ENCODE data around the gene NPDC1.

NPDC1 gene

GRCh38 chr9:137056739-137057415 is 10.9 kb upstream of the NPDC1 start:
- WGBS (ENCODE audit: insufficient coverage), result 94% methylated on average over 15 of the region's 17 CpGs
- no peak for DNase-seq
- ChIA-PET CTCF (interaction anchor here (1.5 to 7.8 kb wide), 2 partner anchors 10 to 11 kb away, joined by 9 to 76 read pairs; partner anchors contain the start of gene SAPCD2), POLR2A (interaction anchor here (0.6 kb wide), 1 partner anchor 240 kb away, joined by 3 read pairs; no protein-coding TSS in a partner anchor)
- no peak overlapping the region for H3K4me3 ChIP-seq (ENCODE audit: control insufficient read depth in 1 of 7, extremely low read depth in 1 of 7, insufficient read depth in 4 of 7, low read depth in 2 of 7, low read length in 6 of 7)
- H3K4me1 ChIP-seq (ENCODE audit: control extremely low read depth in 1 of 4, control insufficient read depth in 4 of 4, insufficient read depth in 4 of 4, low read length in 3 of 4), result peaks cover 0 to 35% (median 21%) of the 10 kb centered on the region in 4 experiments
- no peak overlapping the region for H3K27ac ChIP-seq (ENCODE audit: insufficient read depth in 1 of 2, low read depth in 1 of 2, low read length in 2 of 2, poor library complexity in 1 of 2, severe bottlenecking in 2 of 2)
- H3K27me3 ChIP-seq (replicated peaks in 2 of 5; ENCODE audit: control insufficient read depth in 4 of 5, insufficient read depth in 5 of 5, low read length in 4 of 5), result peaks cover 0 to 44% (median 17%) of the 10 kb centered on the region in 5 experiments
- H3K9me3 ChIP-seq (ENCODE audit: control extremely low read depth in 1 of 5, control insufficient read depth in 4 of 5, insufficient read depth in 2 of 5, low read depth in 1 of 5, low read length in 4 of 5), result no peaks in the 10 kb centered on the region
- H3K36me3 ChIP-seq (ENCODE audit: control insufficient read depth in 4 of 4, insufficient read depth in 4 of 4, low read length in 3 of 4), result no peaks in the 10 kb centered on the region

GRCh38 chr9:137055385-137056364 is 9.7 kb upstream of the NPDC1 start:
- Histone ChIP-seq H3K27me3 (replicated peaks in 2 of 5; ENCODE audit: control insufficient read depth in 4 of 5, insufficient read depth in 5 of 5, low read length in 4 of 5) (peaks cover 0 to 55% (median 18%) of the 10 kb centered on the region in 5 experiments), H3K27ac (ENCODE audit: insufficient read depth in 1 of 2, low read depth in 1 of 2, low read length in 2 of 2, poor library complexity in 1 of 2, severe bottlenecking in 2 of 2) (no peak overlapping the region), H3K36me3 (ENCODE audit: control insufficient read depth in 4 of 4, insufficient read depth in 4 of 4, low read length in 3 of 4) (no peaks in the 10 kb centered on the region), H3K4me1 (ENCODE audit: control extremely low read depth in 1 of 4, control insufficient read depth in 4 of 4, insufficient read depth in 4 of 4, low read length in 3 of 4) (peaks cover 0 to 33% (median 21%) of the 10 kb centered on the region in 4 experiments), H3K4me3 (ENCODE audit: control insufficient read depth in 1 of 7, extremely low read depth in 1 of 7, insufficient read depth in 4 of 7, low read depth in 2 of 7, low read length in 6 of 7) (no peak overlapping the region), H3K9me3 (ENCODE audit: control extremely low read depth in 1 of 5, control insufficient read depth in 4 of 5, insufficient read depth in 2 of 5, low read depth in 1 of 5, low read length in 4 of 5) (no peaks in the 10 kb centered on the region)
- ChIA-PET CTCF (interaction anchor here (0.7 to 7.8 kb wide), 4 partner anchors 9 to 26 kb away, joined by 4 to 76 read pairs (median 7); partner anchors contain the start of gene SAPCD2), POLR2A (no interaction called here)
- DNase-seq, result no peak
- 80% methylated on average over 22 of the region's 28 CpGs for WGBS (ENCODE audit: insufficient coverage)

- Histone ChIP-seq H3K36me3 (ENCODE audit: control insufficient read depth in 4 of 4, insufficient read depth in 4 of 4, low read length in 3 of 4) (no peaks in the 10 kb centered on the region), H3K9me3 (ENCODE audit: control extremely low read depth in 1 of 5, control insufficient read depth in 4 of 5, insufficient read depth in 2 of 5, low read depth in 1 of 5, low read length in 4 of 5) (no peaks in the 10 kb centered on the region), H3K27me3 (replicated peaks in 2 of 5; ENCODE audit: control insufficient read depth in 4 of 5, insufficient read depth in 5 of 5, low read length in 4 of 5) (peaks cover 0 to 62% (median 21%) of the 10 kb centered on the region in 5 experiments), H3K4me1 (ENCODE audit: control extremely low read depth in 1 of 4, control insufficient read depth in 4 of 4, insufficient read depth in 4 of 4, low read length in 3 of 4) (peaks cover 0 to 28% (median 21%) of the 10 kb centered on the region in 4 experiments), H3K27ac (ENCODE audit: insufficient read depth in 1 of 2, low read depth in 1 of 2, low read length in 2 of 2, poor library complexity in 1 of 2, severe bottlenecking in 2 of 2) (no peak overlapping the region), H3K4me3 (ENCODE audit: control insufficient read depth in 1 of 7, extremely low read depth in 1 of 7, insufficient read depth in 4 of 7, low read depth in 2 of 7, low read length in 6 of 7) (no peak overlapping the region)
- CTCF ChIA-PET, result interaction anchor here (1.5 to 7.8 kb wide), 2 partner anchors 8 to 13 kb away, joined by 9 to 76 read pairs; partner anchors contain the start of gene SAPCD2
- DNase-seq, result no peak
- POLR2A ChIA-PET, result no interaction called here
- 98% methylated on average over 17 of the region's 17 CpGs for WGBS (ENCODE audit: insufficient coverage)
Observed at GRCh38 chr9:137054932-137055384, 9.0 kb upstream of the NPDC1 start.

GRCh38 chr9:137053944-137054931 is 8.3 kb upstream of the NPDC1 start, which contains the start of gene ENTPD2:
ENTPD2 (minus strand) TSS chr9:137054061; CDS start chr9:137053997, 64 bp downstream.
- peaks cover 0 to 69% (median 22%) of the 10 kb centered on the region in 5 experiments for H3K27me3 ChIP-seq (replicated peaks in 2 of 5; ENCODE audit: control insufficient read depth in 4 of 5, insufficient read depth in 5 of 5, low read length in 4 of 5)
- peak within 1 kb of the TSS in 5 of 7 experiments; percentile 20 to 52 (median 25) for H3K4me3 ChIP-seq (ENCODE audit: control insufficient read depth in 1 of 7, extremely low read depth in 1 of 7, insufficient read depth in 4 of 7, low read depth in 2 of 7, low read length in 6 of 7)
- H3K36me3 ChIP-seq (ENCODE audit: control insufficient read depth in 4 of 4, insufficient read depth in 4 of 4, low read length in 3 of 4), result no peaks in the 10 kb centered on the region
- 22% methylated on average over 61 of the region's 90 CpGs for WGBS (ENCODE audit: insufficient coverage)
- peak in 1 of 3 donors; percentile 18 for DNase-seq
- POLR2A ChIA-PET, result no interaction called here
- CTCF ChIA-PET, result interaction anchor here (7.8 kb wide), 1 partner anchor 14 kb away, joined by 76 read pairs; the partner anchor contains the start of gene SAPCD2
- H3K9me3 ChIP-seq (ENCODE audit: control extremely low read depth in 1 of 5, control insufficient read depth in 4 of 5, insufficient read depth in 2 of 5, low read depth in 1 of 5, low read length in 4 of 5), result no peaks in the 10 kb centered on the region
- peaks cover 0 to 28% (median 23%) of the 10 kb centered on the region in 4 experiments for H3K4me1 ChIP-seq (ENCODE audit: control extremely low read depth in 1 of 4, control insufficient read depth in 4 of 4, insufficient read depth in 4 of 4, low read length in 3 of 4)
- H3K27ac ChIP-seq (ENCODE audit: insufficient read depth in 1 of 2, low read depth in 1 of 2, low read length in 2 of 2, poor library complexity in 1 of 2, severe bottlenecking in 2 of 2), result no peak within 1 kb of the TSS

- H3K4me3 ChIP-seq (ENCODE audit: control insufficient read depth in 1 of 7, extremely low read depth in 1 of 7, insufficient read depth in 4 of 7, low read depth in 2 of 7, low read length in 6 of 7), result peak overlapping the region in 5 of 7 experiments; percentile 20 to 52 (median 25)
- CTCF ChIA-PET, result interaction anchor here (0.5 to 1.9 kb wide), 4 partner anchors 8 to 173 kb away, joined by 3 to 11 read pairs (median 6); no protein-coding TSS in a partner anchor
Observed at GRCh38 chr9:137052998-137053943, 7.3 kb upstream of the NPDC1 start.

More at GRCh38 chr9:137052998-137053943, 7.3 kb upstream of the NPDC1 start:
- Histone ChIP-seq H3K9me3 (ENCODE audit: control extremely low read depth in 1 of 5, control insufficient read depth in 4 of 5, insufficient read depth in 2 of 5, low read depth in 1 of 5, low read length in 4 of 5) (no peaks in the 10 kb centered on the region), H3K27me3 (replicated peaks in 2 of 5; ENCODE audit: control insufficient read depth in 4 of 5, insufficient read depth in 5 of 5, low read length in 4 of 5) (peaks cover 0 to 77% (median 24%) of the 10 kb centered on the region in 5 experiments), H3K36me3 (ENCODE audit: control insufficient read depth in 4 of 4, insufficient read depth in 4 of 4, low read length in 3 of 4) (no peaks in the 10 kb centered on the region), H3K27ac (ENCODE audit: insufficient read depth in 1 of 2, low read depth in 1 of 2, low read length in 2 of 2, poor library complexity in 1 of 2, severe bottlenecking in 2 of 2) (no peak overlapping the region), H3K4me1 (ENCODE audit: control extremely low read depth in 1 of 4, control insufficient read depth in 4 of 4, insufficient read depth in 4 of 4, low read length in 3 of 4) (peaks cover 0 to 21% (median 16%) of the 10 kb centered on the region in 4 experiments)
- POLR2A ChIA-PET, result no interaction called here
- 4% methylated on average over 49 of the region's 71 CpGs for WGBS (ENCODE audit: insufficient coverage)
- DNase-seq, result peak in 1 of 3 donors; percentile 22

Measured in common myeloid progenitor, CD34-positive (primary cell).